ENCODE data around the gene TIAM2. TPM values are rescaled to one million over a fixed set of nuclear protein-coding genes. Genes with fewer than 3 reads are reported as not detected.

The TIAM2 gene
- total and polyA plus RNA-seq, 9 of the 15 experiments (the other 6 are each of a cell fraction or from before 2014, with no cell fraction given): 0.73 to 6.5 (median 4.3) TPM

- H4K20me1 ChIP-seq (replicated peaks; ENCODE audit: control insufficient read depth, insufficient read depth, low read length): no peaks in the 10 kb centered on the region
- FAIRE-seq: no peak
- H3K9me1 ChIP-seq (ENCODE audit: control insufficient read depth, insufficient read depth, low read length): no peaks in the 10 kb centered on the region
- no peaks in the 10 kb centered on the region for H3K79me2 ChIP-seq (ENCODE audit: control insufficient read depth, insufficient read depth, low read length)
- in situ Hi-C loops (cut with MboI) (no loop called here), intact Hi-C loops (cut with micrococcal nuclease) (no loop called here)
- H3K9ac ChIP-seq (ENCODE audit: insufficient read depth in 1 of 2, low read depth in 2 of 2, low read length in 2 of 2): no peak overlapping the region
- POLR2A ChIA-PET: no interaction called here
- peaks cover 47 to 54% of the 10 kb centered on the region in 2 experiments for H3K27me3 ChIP-seq (ENCODE audit: control insufficient read depth in 2 of 2, insufficient read depth in 2 of 2, low read length in 2 of 2)
- CTCF ChIA-PET (ENCODE audit: low intra/inter-chr PET ratio): no interaction called here
- H2AFZ ChIP-seq (ENCODE audit: low read depth, low read length): no peak overlapping the region
- ATAC-seq: no peak
- TF ChIP-seq HMG20B (CRISPR knock-in tag; IDR thresholded peaks at IDR 0.05): no peak
- no peak for TF ChIP-seq BCOR (IDR thresholded peaks at IDR 0.05)
- no peak for TF ChIP-seq MLLT1 (IDR thresholded peaks at IDR 0.05)
- no peak for TF ChIP-seq FOXJ3 (CRISPR knock-in tag; IDR thresholded peaks at IDR 0.05)
- no peak for TF ChIP-seq GATA2 (CRISPR knock-in tag; IDR thresholded peaks at IDR 0.05)
- TF ChIP-seq KLF16 (IDR thresholded peaks at IDR 0.05): no peak
- no peak for TF ChIP-seq RREB1 (CRISPR knock-in tag; IDR thresholded peaks at IDR 0.05)
- no peak for TF ChIP-seq JUND (IDR thresholded peaks at IDR 0.05; ENCODE audit: borderline replicate concordance, low read depth, low read length)
- TF ChIP-seq JUND (tag; IDR thresholded peaks at IDR 0.05; ENCODE audit: borderline replicate concordance, low read depth, low read length): no peak
- H3K4me1 ChIP-seq (replicated peaks in 1 of 2; ENCODE audit: control insufficient read depth in 2 of 2, insufficient read depth in 2 of 2, low read length in 2 of 2): no peaks in the 10 kb centered on the region
- H3K9me3 ChIP-seq (replicated peaks; ENCODE audit: control insufficient read depth, insufficient read depth, low read depth, low read length): no peaks in the 10 kb centered on the region
- no peaks in the 10 kb centered on the region for H3K36me3 ChIP-seq (ENCODE audit: control insufficient read depth, insufficient read depth, low read length)
- no peak for DNase-seq (ENCODE audit: extremely low read depth in 1 of 4, low spot score in 3 of 4)
- no peak overlapping the region for H3K27ac ChIP-seq (ENCODE audit: extremely low read depth, low read depth, low read length)
- BruUV-seq (replicated peaks): no TSS peak
- H3K4me3 ChIP-seq: no peak overlapping the region
- WGBS (ENCODE audit: insufficient coverage, low coverage, missing lambda C conversion rate): 2% methylated on average over 7 of the region's 7 CpGs
- H3K4me2 ChIP-seq (ENCODE audit: insufficient read depth, low read length): no peak overlapping the region; the same call in 1 of the 2 replicates
Measured at GRCh38 chr6:155219299-155219698, 224.2 kb downstream of the TIAM2 start.

Data from K562 (cell line).